H1 (cell line): Measurements from ENCODE around the gene RNF130.

Experiments
- POLR2AphosphoS5 ChIP-seq: IDR thresholded peaks from 2 replicates; pipeline ENCODE4 v1.6.1; 2011; ENCODE audit warnings: low read depth, low read length
- RBBP5 ChIP-seq: IDR thresholded peaks from 2 replicates; pipeline ENCODE4 v1.7.1; 2012; ENCODE audit warnings: low read depth, mild to moderate bottlenecking, inconsistent platforms, low read length, moderate library complexity, borderline replicate concordance

GRCh38 chr5:180059326-180059725, 12.2 kb downstream of the RNF130 start:
- TF ChIP-seq POLR2AphosphoS5 (no peak), RBBP5 (no peak)
